DND-41 (cell line): ENCODE results near the gene HSDL2.

Source experiments
- ATAC-seq: fragments of 200-7000 bp; cut with Tn5 transposase; 3 replicates; pipeline ENCODE4 v1.9.1; 2021; ENCODE audit warnings: low read depth; ENCODE audit not compliant: insufficient read depth
- DNase-seq: peaks from one replicate; pipeline ENCODE4 v3.0.0-alpha.2; 2020
- H2AFZ ChIP-seq: 2 replicates; pipeline ENCODE4 v1.6.0; 2012; ENCODE audit warnings: low read depth, low read length
- H3K27ac ChIP-seq: 2 replicates; pipeline ENCODE4 v1.5.1; 2012; ENCODE audit warnings: low read length, inconsistent platforms
- H3K27me3 ChIP-seq: fragments of 200-600 bp; sonication (generic); 2 replicates; pipeline ENCODE4 v1.6.0; 2012; ENCODE audit warnings: low read length, mild to moderate bottlenecking, inconsistent platforms; ENCODE audit not compliant: insufficient read depth, poor library complexity
- H3K36me3 ChIP-seq: 2 replicates; pipeline ENCODE4 v1.5.1; 2012; ENCODE audit warnings: low read length, inconsistent platforms; ENCODE audit not compliant: insufficient read depth
- H3K4me1 ChIP-seq: 2 replicates; pipeline ENCODE4 v1.5.1; 2012; ENCODE audit warnings: mild to moderate bottlenecking, low read length; ENCODE audit not compliant: insufficient read depth
- H3K4me2 ChIP-seq: 2 replicates; pipeline ENCODE4 v1.6.0; 2012; ENCODE audit warnings: mild to moderate bottlenecking, moderate library complexity, low read length, inconsistent platforms; ENCODE audit not compliant: insufficient read depth
- H3K4me3 ChIP-seq, 2 experiments: fragments of 200-600 bp in 1 of 2; shearing (Covaris generic) in 1 of 2; 2 replicates each; pipeline ENCODE4 v1.5.1; 2012 to 2016; ENCODE audit warnings: inconsistent platforms in 2 of 2, low read length in 2 of 2, mild to moderate bottlenecking in 2 of 2, low read depth in 1 of 2, moderate library complexity in 1 of 2
- H3K79me2 ChIP-seq: 2 replicates; pipeline ENCODE4 v1.6.0; 2012; ENCODE audit warnings: low read length, inconsistent platforms; ENCODE audit not compliant: insufficient read depth
- H3K9ac ChIP-seq: 2 replicates; pipeline ENCODE4 v1.6.0; 2012; ENCODE audit warnings: low read depth, mild to moderate bottlenecking, inconsistent platforms, low read length, moderate library complexity
- H3K9me3 ChIP-seq: 2 replicates; pipeline ENCODE4 v1.5.1; 2012; ENCODE audit warnings: low read length, moderate library complexity, mild to moderate bottlenecking, inconsistent platforms; ENCODE audit not compliant: insufficient read depth, severe bottlenecking
- H4K20me1 ChIP-seq: 2 replicates; pipeline ENCODE4 v1.6.0; 2012; ENCODE audit warnings: low read length; ENCODE audit not compliant: insufficient read depth
- CTCF ChIP-seq: IDR thresholded peaks from 2 replicates; pipeline ENCODE4 v1.5.1; 2012; ENCODE audit warnings: borderline replicate concordance, low read length, moderate library complexity, mild to moderate bottlenecking; ENCODE audit not compliant: poor library complexity, severe bottlenecking; ENCODE audit errors: extremely low read depth
- EZH2 ChIP-seq: IDR thresholded peaks from 3 replicates; pipeline ENCODE4 v1.6.1; 2012; ENCODE audit warnings: borderline replicate concordance, low read depth, mild to moderate bottlenecking, moderate library complexity, low read length, inconsistent platforms; ENCODE audit not compliant: severe bottlenecking

Gene HSDL2

GRCh38 chr9:112520069-112520468 lies 140.2 kb downstream of the HSDL2 start:
- no peaks in the 10 kb centered on the region for H3K27me3 ChIP-seq
- H3K36me3 ChIP-seq: no peaks in the 10 kb centered on the region
- no peak overlapping the region for H3K27ac ChIP-seq
- H3K79me2 ChIP-seq: peaks cover 50% of the 10 kb centered on the region
- DNase-seq (no peak), ATAC-seq (no peak)
- H3K9ac ChIP-seq: no peak overlapping the region
- no peaks in the 10 kb centered on the region for H3K9me3 ChIP-seq
- H4K20me1 ChIP-seq: peaks cover 18% of the 10 kb centered on the region; the same call in 1 of the 2 replicates
- no peak overlapping the region for H3K4me3 ChIP-seq
- no peak for TF ChIP-seq EZH2
- no peak overlapping the region for H2AFZ ChIP-seq
- H3K4me2 ChIP-seq: no peak overlapping the region
- no peaks in the 10 kb centered on the region for H3K4me1 ChIP-seq

- H2AFZ ChIP-seq: no peak overlapping the region
- DNase-seq (no peak), ATAC-seq (no peak)
- H3K36me3 ChIP-seq: no peaks in the 10 kb centered on the region
- H3K79me2 ChIP-seq: peaks cover 53% of the 10 kb centered on the region
- H3K9ac ChIP-seq: no peak overlapping the region
- H3K4me1 ChIP-seq: no peaks in the 10 kb centered on the region
- TF ChIP-seq EZH2 (no peak), CTCF (no peak)
- H3K4me3 ChIP-seq: no peak overlapping the region
- H4K20me1 ChIP-seq: peaks cover 18% of the 10 kb centered on the region; the same call in 1 of the 2 replicates
- no peak overlapping the region for H3K4me2 ChIP-seq
- H3K9me3 ChIP-seq: no peaks in the 10 kb centered on the region
- no peaks in the 10 kb centered on the region for H3K27me3 ChIP-seq
- no peak overlapping the region for H3K27ac ChIP-seq
Measured at GRCh38 chr9:112520656-112521055, 140.7 kb downstream of the HSDL2 start.
